Adipocyte (in vitro differentiated cells): Measurements from ENCODE around the gene ARHGAP27.
A peak's percentile ranks its signal among the peaks of the same experiment; 100 is the strongest.

Experiments used
- DNase-seq: peaks from one replicate; pipeline ENCODE4 v3.0.0-alpha.2; 2015; ENCODE audit warnings: low read depth
- H3K27me3 ChIP-seq: replicated peaks from 2 replicates; pipeline ENCODE4 v1.7.0; 2013; ENCODE audit warnings: mild to moderate bottlenecking, low read length, moderate library complexity; ENCODE audit not compliant: control insufficient read depth, insufficient read depth
- H3K36me3 ChIP-seq: 2 replicates; pipeline ENCODE4 v1.7.0; 2013; ENCODE audit warnings: low read length, mild to moderate bottlenecking, moderate library complexity; ENCODE audit not compliant: control insufficient read depth, insufficient read depth, severe bottlenecking
- H3K4me1 ChIP-seq: 2 replicates; pipeline ENCODE4 v1.7.0; 2013; ENCODE audit warnings: mild to moderate bottlenecking, low read length, moderate library complexity; ENCODE audit not compliant: control insufficient read depth, insufficient read depth
- H3K4me3 ChIP-seq: 2 replicates; pipeline ENCODE4 v1.7.0; 2013; ENCODE audit warnings: mild to moderate bottlenecking, low read length, moderate library complexity
- H3K9ac ChIP-seq: 2 replicates; pipeline ENCODE4 v1.7.0; 2013; ENCODE audit warnings: mild to moderate bottlenecking, low read length, moderate library complexity
- H3K9me3 ChIP-seq: 2 replicates; pipeline ENCODE4 v1.7.0; 2013; ENCODE audit warnings: mild to moderate bottlenecking, low read length, moderate library complexity; ENCODE audit not compliant: control insufficient read depth

ARHGAP27 gene

GRCh38 chr17:45436161-45436560 lies 3.5 kb upstream of the ARHGAP27 start:
- H3K27me3 ChIP-seq, result no peaks in the 10 kb centered on the region
- H3K4me1 ChIP-seq, result peaks cover 12% of the 10 kb centered on the region
- no peak overlapping the region for H3K4me3 ChIP-seq
- DNase-seq, result no peak
- peaks cover 44% of the 10 kb centered on the region for H3K36me3 ChIP-seq
- no peak overlapping the region for H3K9ac ChIP-seq
- H3K9me3 ChIP-seq, result no peaks in the 10 kb centered on the region

DNA sequence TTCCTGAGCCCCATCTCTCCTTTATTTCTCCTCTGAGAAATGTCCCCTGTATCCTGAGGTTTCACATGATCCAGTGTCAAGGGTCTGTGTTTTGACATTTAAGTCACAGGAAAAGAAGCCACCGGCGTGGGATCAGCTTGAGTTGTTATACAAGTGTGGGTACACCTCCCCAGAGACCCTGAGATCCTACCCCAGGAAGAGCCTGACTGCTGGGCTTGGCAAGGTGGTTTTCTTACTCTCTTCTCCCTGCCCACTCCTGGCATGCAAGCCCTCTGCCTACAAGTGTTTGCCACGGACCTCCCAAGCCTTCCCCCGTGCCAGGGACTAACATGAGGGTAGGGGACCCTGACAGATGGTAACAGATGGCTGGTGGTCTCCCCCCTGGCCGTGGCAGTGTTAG lies 2.8 kb upstream of the ARHGAP27 start:
- Histone ChIP-seq H3K36me3 (peaks cover 44% of the 10 kb centered on the region), H3K9me3 (no peaks in the 10 kb centered on the region), H3K27me3 (peaks cover under 1% of the 10 kb centered on the region), H3K9ac (no peak overlapping the region), H3K4me3 (no peak overlapping the region), H3K4me1 (peaks cover 14% of the 10 kb centered on the region)
- DNase-seq, result no peak

DNA sequence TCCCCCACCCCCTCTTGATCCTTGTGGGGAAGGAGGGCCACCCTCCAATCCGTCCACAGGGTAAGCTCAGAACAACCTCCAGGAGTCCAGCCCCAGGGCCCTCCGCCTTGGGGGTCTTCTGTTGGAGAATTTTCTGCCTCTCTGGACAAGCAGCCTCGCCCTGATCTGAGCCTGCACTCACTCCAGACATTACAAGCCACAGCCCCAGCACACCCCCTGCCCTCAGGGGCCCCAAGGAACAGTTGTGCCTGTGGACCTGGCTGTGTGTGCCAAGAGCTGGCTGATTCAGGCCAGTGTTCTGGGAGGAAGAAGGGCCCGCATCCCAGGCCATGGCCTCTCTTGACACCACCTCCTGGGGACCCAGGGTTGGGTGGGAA lies 477 bp upstream of the ARHGAP27 start:
- Histone ChIP-seq H3K36me3 (peaks cover 28% of the 10 kb centered on the region), H3K27me3 (peaks cover 4% of the 10 kb centered on the region), H3K9me3 (no peaks in the 10 kb centered on the region), H3K9ac (no peak overlapping the region), H3K4me3 (no peak overlapping the region), H3K4me1 (peaks cover 14% of the 10 kb centered on the region)
- no peak for DNase-seq

GRCh38 chr17:45431531-45432404 lies 902 bp downstream of the ARHGAP27 start:
- H3K27me3 ChIP-seq, result peaks cover 4% of the 10 kb centered on the region
- DNase-seq, result peak; percentile 65
- peaks cover 14% of the 10 kb centered on the region for H3K36me3 ChIP-seq

GRCh38 chr17:45430738-45431530 lies 1.7 kb downstream of the ARHGAP27 start:
- no peaks in the 10 kb centered on the region for H3K9me3 ChIP-seq
- no peak overlapping the region for H3K9ac ChIP-seq
- peak; percentile 50 for DNase-seq
- H3K36me3 ChIP-seq, result peaks cover 7% of the 10 kb centered on the region
- peaks cover 4% of the 10 kb centered on the region for H3K27me3 ChIP-seq
- peak overlapping the region; percentile 78 for H3K4me3 ChIP-seq
- peaks cover 14% of the 10 kb centered on the region for H3K4me1 ChIP-seq

More at GRCh38 chr17:45431531-45432404, 902 bp downstream of the ARHGAP27 start:
- H3K4me1 ChIP-seq, result peaks cover 14% of the 10 kb centered on the region
- peak overlapping the region; percentile 79 for H3K9ac ChIP-seq
- H3K4me3 ChIP-seq, result peak overlapping the region; percentile 80
- H3K9me3 ChIP-seq, result no peaks in the 10 kb centered on the region

DNA sequence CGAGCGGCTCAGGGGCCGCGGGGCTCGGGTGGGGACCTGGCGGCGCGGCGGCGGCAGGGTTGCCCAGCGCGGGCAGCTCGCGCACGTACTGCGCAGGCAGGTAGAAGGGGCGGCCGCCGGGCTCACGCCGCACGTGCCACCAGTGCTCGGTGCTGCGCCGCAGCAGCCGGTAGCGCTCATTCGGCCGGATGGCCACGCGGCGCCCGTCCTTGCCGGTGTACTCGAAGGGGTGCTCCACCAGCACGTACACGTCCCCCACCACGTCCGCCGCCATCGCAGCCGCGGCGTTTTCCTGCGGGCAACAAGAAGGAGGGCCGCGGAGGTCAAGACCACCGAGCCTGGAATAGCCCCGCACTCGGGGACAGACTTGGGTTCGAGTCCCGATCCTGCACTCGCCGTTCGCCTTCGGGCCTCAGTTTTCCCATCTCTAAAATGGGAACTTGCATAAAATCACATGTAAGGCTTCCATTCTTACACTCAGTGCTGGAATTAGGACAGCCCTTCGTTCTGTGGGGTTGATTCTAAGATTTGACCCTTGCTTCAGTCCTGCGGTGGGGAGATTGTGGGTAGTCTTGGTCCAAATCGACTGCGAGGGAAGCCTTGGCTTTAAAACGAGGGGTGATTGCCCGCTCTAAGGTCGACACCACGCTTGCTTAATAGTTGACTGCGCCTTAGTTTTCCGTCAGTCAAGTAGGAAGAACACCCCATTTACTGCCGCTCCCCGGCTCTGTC lies 2.5 kb downstream of the ARHGAP27 start:
- H3K4me1 ChIP-seq, result peaks cover 14% of the 10 kb centered on the region

DNA sequence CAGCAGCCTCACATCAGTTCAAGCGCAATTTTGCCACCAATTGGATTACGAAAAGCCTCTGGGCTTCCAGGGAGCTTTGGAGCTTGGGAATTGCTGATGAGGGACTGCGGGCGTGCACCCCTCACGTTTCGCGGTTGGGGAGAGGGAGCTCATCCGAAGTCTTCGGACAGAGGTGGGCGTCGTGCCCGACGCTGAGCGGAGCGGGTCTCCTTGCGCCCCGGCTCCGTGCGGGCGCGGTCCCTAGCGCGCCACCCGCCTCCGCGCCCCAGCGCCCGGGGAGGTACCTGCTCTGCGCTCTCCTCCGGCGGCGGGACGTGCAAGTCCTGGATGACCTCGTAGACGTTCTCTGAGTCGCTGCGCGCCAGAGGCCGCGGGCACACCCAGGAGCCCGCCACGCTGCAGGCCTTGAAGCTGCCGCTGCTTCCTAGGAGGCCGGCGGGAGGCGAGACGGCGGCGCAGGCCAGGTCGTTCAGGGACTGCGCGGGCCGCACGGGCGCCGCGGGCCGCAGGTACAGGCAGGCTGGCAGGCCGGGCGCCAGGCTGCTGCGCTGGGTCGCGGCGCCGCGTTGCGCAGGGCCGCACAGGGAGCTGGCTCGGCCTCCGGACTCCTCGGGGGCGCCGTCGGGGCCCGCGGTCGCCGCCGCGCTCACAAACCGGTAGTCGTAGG lies 3.2 kb downstream of the ARHGAP27 start:
- Histone ChIP-seq H3K9ac (no peak overlapping the region), H3K27me3 (peaks cover 4% of the 10 kb centered on the region), H3K4me3 (no peak overlapping the region), H3K4me1 (peaks cover 14% of the 10 kb centered on the region), H3K36me3 (no peaks in the 10 kb centered on the region), H3K9me3 (no peaks in the 10 kb centered on the region)
- peak; percentile 21 for DNase-seq

More for the DNA sequence above, 2.5 kb downstream of the ARHGAP27 start:
- Histone ChIP-seq H3K9me3 (no peaks in the 10 kb centered on the region), H3K9ac (no peak overlapping the region), H3K27me3 (peaks cover 4% of the 10 kb centered on the region), H3K36me3 (no peaks in the 10 kb centered on the region), H3K4me3 (no peak overlapping the region)
- no peak for DNase-seq

DNA sequence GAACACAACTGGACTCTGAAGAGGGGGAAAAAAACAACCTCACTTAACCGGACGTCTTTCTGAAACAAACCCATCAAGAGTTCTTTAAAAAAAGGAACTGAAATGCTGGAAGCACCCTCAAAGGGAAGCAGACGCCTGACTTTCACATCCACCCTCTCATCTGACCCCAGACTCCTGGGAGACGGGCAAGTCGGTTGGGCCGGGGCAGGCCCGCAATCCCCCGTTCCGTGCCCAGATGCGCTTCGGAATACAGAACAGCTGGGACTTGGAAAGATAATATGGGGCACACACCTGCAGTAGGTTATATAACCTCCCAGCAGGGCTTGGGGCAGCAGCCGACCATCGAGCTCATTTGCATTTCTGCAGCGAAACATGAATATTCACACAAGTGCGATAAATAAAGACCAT lies 3.7 kb downstream of the ARHGAP27 start:
- H3K9me3 ChIP-seq, result no peaks in the 10 kb centered on the region
- H3K9ac ChIP-seq, result no peak overlapping the region
- peaks cover 14% of the 10 kb centered on the region for H3K4me1 ChIP-seq
- DNase-seq, result no peak
- peaks cover 4% of the 10 kb centered on the region for H3K27me3 ChIP-seq
- H3K4me3 ChIP-seq, result no peak overlapping the region
- H3K36me3 ChIP-seq, result no peaks in the 10 kb centered on the region

DNA sequence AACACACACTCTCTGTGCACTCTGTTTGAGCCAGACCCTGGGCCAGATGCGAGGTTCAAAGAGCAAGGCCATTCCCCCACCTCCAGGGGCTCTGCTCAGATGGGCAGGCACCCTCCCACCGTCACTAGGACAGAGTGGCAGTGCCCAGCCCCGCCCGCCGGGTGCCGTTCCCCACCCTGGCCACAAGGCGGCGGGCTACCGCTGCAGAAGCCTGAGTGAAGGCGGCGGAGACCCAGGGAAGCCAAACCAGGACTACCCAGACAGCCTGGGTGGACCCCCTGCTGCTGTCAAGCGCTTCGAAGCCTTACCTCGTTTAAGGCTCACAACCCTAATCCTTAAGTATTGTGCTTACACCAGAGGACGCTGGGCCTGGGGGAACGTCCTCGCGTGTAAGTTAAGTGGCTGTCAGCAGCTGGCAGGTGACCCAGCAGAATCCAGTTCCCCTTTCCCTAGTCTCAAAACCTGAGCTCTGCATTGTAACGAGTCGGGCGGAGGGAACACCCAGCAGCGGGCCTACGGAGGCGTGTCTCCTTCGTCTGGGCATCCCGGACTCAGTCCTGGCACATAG lies 4.5 kb downstream of the ARHGAP27 start:
- peaks cover 10% of the 10 kb centered on the region for H3K4me1 ChIP-seq
- no peak overlapping the region for H3K9ac ChIP-seq
- no peaks in the 10 kb centered on the region for H3K36me3 ChIP-seq
- no peak overlapping the region for H3K4me3 ChIP-seq
- peaks cover 4% of the 10 kb centered on the region for H3K27me3 ChIP-seq
- peak; percentile 85 for DNase-seq
- H3K9me3 ChIP-seq, result no peaks in the 10 kb centered on the region

DNA sequence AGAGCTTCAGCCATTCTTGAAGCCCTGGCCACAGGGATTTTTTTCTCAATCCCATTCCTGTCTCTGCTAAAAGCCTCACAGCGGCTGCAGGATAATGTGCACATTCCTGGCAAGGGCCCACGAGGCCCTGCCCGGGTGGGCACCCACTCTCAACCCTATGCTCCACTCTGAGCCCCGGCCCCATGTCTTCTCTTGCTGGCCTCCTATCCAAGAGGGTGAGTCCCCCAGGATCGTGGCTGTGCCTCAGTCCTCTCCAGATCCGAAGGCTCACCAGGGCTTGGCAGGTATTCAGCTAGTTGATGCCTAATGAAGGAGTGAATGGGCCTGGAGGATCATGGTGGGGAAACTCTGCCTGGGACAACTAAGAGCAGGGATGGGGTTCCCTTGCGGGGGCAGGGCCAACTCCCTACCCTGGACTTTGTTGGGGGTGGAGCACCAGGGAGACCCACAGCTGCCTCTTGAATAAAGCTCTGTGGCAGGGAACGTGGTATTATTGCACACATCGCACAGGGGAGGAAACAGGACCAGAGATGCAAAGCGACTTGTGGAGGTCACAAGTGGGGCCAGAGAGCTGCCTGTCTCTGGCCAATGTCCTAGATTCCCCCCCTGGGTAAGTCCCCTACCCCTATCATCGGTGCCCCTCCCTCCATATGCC lies 5.4 kb downstream of the ARHGAP27 start:
- no peaks in the 10 kb centered on the region for H3K36me3 ChIP-seq
- H3K27me3 ChIP-seq, result peaks cover 4% of the 10 kb centered on the region
- DNase-seq, result no peak

More for the DNA sequence above, 5.4 kb downstream of the ARHGAP27 start:
- no peak overlapping the region for H3K9ac ChIP-seq
- no peak overlapping the region for H3K4me3 ChIP-seq
- H3K9me3 ChIP-seq, result no peaks in the 10 kb centered on the region
- H3K4me1 ChIP-seq, result peaks cover 7% of the 10 kb centered on the region
